HepG2 (cell line): ENCODE data around the gene OSCP1.

ENCODE experiments used
- CBX5 ChIP-seq: sonication (generic); formaldehyde crosslinking; IDR thresholded peaks from 2 replicates; pipeline ENCODE4 v1.4.0; 2020; ENCODE audit warnings: missing genetic modification reagents, borderline replicate concordance
- EP300 ChIP-seq, 3 experiments: sonication (generic) in 1 of 3; formaldehyde crosslinking in 1 of 3; IDR thresholded peaks; 2 replicates each; pipeline versions ENCODE4 v1.5.1 to v1.6.1; 2011 to 2020; ENCODE audit warnings: low read depth in 2 of 3, low read length in 2 of 3, borderline replicate concordance in 1 of 3, improper control_type of control experiment in 1 of 3, mild to moderate bottlenecking in 1 of 3, missing genetic modification reagents in 1 of 3, moderate library complexity in 1 of 3
- GABPA ChIP-seq, 2 experiments: IDR thresholded peaks; 2 replicates each; pipeline ENCODE4 v1.6.1; 2011 to 2016; ENCODE audit warnings: low read depth in 2 of 2, low read length in 1 of 2, missing biosample characterization in 1 of 2, missing genetic modification characterization in 1 of 2
- GLI4 ChIP-seq: sonication (generic); formaldehyde crosslinking; IDR thresholded peaks from 2 replicates; pipeline ENCODE4 v1.5.1; 2020; ENCODE audit warnings: missing genetic modification reagents, mild to moderate bottlenecking, moderate library complexity, borderline replicate concordance
- KAT7 ChIP-seq: IDR thresholded peaks from 2 replicates; pipeline ENCODE4 v1.6.1; 2018; ENCODE audit warnings: borderline replicate concordance, missing compliant biosample characterization
- NR1H2 ChIP-seq: sonication (generic); formaldehyde crosslinking; IDR thresholded peaks from 2 replicates; pipeline ENCODE4 v1.8.1; 2022; ENCODE audit warnings: low read depth, missing genetic modification reagents, borderline replicate concordance
- POLR2A ChIP-seq, 2 experiments: IDR thresholded peaks; 2 replicates each; pipeline ENCODE4 v1.6.1; 2011; ENCODE audit warnings: low read depth in 2 of 2, low read length in 2 of 2, mild to moderate bottlenecking in 1 of 2, moderate library complexity in 1 of 2; ENCODE audit not compliant: insufficient read depth in 1 of 2
- TCF7 ChIP-seq: sonication (generic); IDR thresholded peaks from 2 replicates; pipeline ENCODE4 v1.6.1; 2016; ENCODE audit warnings: antibody characterized with exemption, low read depth
- THYN1 ChIP-seq: sonication (generic); formaldehyde crosslinking; IDR thresholded peaks from 2 replicates; pipeline ENCODE4 v1.8.1; 2023; ENCODE audit warnings: low read depth, mild to moderate bottlenecking, moderate library complexity, missing genetic modification reagents, borderline replicate concordance
- ZNF235 ChIP-seq: sonication (generic); formaldehyde crosslinking; IDR thresholded peaks from 2 replicates; pipeline ENCODE4 v1.8.1; 2023; ENCODE audit warnings: mild to moderate bottlenecking, missing genetic modification reagents, borderline replicate concordance
- ZNF383 ChIP-seq: sonication (generic); formaldehyde crosslinking; IDR thresholded peaks from 2 replicates; pipeline ENCODE4 v1.4.0; 2020; ENCODE audit warnings: missing genetic modification reagents, mild to moderate bottlenecking, borderline replicate concordance
- TF ChIP-seq, protein P1 (sequence below): sonication (generic); formaldehyde crosslinking; IDR thresholded peaks from 2 replicates; pipeline ENCODE4 v1.4.0; 2020; ENCODE audit warnings: missing genetic modification reagents
- TF ChIP-seq, protein P2 (sequence below): sonication (generic); formaldehyde crosslinking; IDR thresholded peaks from 2 replicates; pipeline ENCODE4 v1.5.0; 2020; ENCODE audit warnings: mild to moderate bottlenecking, missing genetic modification reagents, moderate library complexity
- TF ChIP-seq, protein P3 (sequence below): sonication (generic); formaldehyde crosslinking; IDR thresholded peaks from 2 replicates; pipeline ENCODE4 v1.4.0; 2020; ENCODE audit warnings: missing genetic modification reagents, low read depth, mild to moderate bottlenecking, borderline replicate concordance

DNA sequence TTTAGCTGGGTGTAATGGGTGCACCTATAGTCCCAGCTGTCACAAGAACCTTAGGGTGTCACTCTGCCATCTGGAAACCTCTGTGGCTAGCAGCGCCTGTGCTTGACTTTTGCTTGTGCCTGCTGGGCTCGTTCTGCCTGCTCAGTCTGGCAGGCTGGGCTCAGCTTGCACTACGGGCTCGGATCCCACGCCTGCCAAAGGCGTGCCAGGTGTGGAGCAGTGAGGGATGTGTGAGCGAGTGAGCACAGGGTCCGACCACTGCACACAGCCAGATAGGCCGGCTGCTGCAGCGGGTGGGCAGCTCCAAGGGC, 49.8 kb downstream of the OSCP1 start:
- TF ChIP-seq ZNF235 (CRISPR knock-in tag) (no peak), CBX5 (no peak), GABPA (IDR thresholded peaks at IDR 0.05; ENCODE audit: low read depth, low read length) (no peak), GABPA (CRISPR knock-in tag; IDR thresholded peaks at IDR 0.05; ENCODE audit: low read depth) (no peak), ZNF383 (no peak), THYN1 (no peak), TCF7 (no peak), EP300 (IDR thresholded peaks at IDR 0.05; ENCODE audit: low read depth in 2 of 2, low read length in 2 of 2) (no peak), EP300 (CRISPR knock-in tag; IDR thresholded peaks at IDR 0.05; ENCODE audit: borderline replicate concordance) (no peak), POLR2A (IDR thresholded peaks at IDR 0.05; ENCODE audit: insufficient read depth in 1 of 2, low read depth in 2 of 2, low read length in 2 of 2) (no peak), NR1H2 (CRISPR knock-in tag) (no peak), GLI4 (no peak), KAT7 (no peak)
- TF ChIP-seq, protein P1, sequence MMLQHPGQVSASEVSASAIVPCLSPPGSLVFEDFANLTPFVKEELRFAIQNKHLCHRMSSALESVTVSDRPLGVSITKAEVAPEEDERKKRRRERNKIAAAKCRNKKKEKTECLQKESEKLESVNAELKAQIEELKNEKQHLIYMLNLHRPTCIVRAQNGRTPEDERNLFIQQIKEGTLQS (CRISPR knock-in tag): no peak
- TF ChIP-seq, protein P2, sequence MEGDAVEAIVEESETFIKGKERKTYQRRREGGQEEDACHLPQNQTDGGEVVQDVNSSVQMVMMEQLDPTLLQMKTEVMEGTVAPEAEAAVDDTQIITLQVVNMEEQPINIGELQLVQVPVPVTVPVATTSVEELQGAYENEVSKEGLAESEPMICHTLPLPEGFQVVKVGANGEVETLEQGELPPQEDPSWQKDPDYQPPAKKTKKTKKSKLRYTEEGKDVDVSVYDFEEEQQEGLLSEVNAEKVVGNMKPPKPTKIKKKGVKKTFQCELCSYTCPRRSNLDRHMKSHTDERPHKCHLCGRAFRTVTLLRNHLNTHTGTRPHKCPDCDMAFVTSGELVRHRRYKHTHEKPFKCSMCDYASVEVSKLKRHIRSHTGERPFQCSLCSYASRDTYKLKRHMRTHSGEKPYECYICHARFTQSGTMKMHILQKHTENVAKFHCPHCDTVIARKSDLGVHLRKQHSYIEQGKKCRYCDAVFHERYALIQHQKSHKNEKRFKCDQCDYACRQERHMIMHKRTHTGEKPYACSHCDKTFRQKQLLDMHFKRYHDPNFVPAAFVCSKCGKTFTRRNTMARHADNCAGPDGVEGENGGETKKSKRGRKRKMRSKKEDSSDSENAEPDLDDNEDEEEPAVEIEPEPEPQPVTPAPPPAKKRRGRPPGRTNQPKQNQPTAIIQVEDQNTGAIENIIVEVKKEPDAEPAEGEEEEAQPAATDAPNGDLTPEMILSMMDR: no peak
- TF ChIP-seq, protein P3, sequence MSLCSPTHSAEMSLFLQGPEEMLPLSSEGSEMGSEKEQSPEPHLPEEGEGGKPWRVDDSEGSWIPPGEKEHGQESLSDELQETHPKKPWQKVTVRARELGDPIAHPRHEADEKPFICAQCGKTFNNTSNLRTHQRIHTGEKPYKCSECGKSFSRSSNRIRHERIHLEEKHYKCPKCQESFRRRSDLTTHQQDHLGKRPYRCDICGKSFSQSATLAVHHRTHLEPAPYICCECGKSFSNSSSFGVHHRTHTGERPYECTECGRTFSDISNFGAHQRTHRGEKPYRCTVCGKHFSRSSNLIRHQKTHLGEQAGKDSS (CRISPR knock-in tag): no peak
